PFSK-1 (cell line): ENCODE measurements around the gene CRADD.

Experiments used
- FOXP2 ChIP-seq: optimal IDR thresholded peaks from 2 replicates; pipeline ENCODE3; 2011; ENCODE audit warnings: borderline replicate concordance, control low read depth, inconsistent platforms; ENCODE audit not compliant: insufficient read depth; ENCODE audit errors: extremely low read length, extremely low read depth
- POLR2AphosphoS5 ChIP-seq: IDR thresholded peaks from 2 replicates; pipeline ENCODE4 v1.6.1; 2012; ENCODE audit warnings: low read depth, mild to moderate bottlenecking, control low read depth, low read length, moderate library complexity
- REST ChIP-seq, 2 experiments: IDR thresholded peaks; 2 replicates each; pipeline versions ENCODE4 v1.6.1 to v1.8.0; 2011 to 2012; ENCODE audit warnings: low read depth in 2 of 2, low read length in 2 of 2, control low read depth in 1 of 2, inconsistent platforms in 1 of 2, mild to moderate bottlenecking in 1 of 2, moderate library complexity in 1 of 2; ENCODE audit not compliant: insufficient read depth in 1 of 2
- SIN3A ChIP-seq: IDR thresholded peaks from 2 replicates; pipeline ENCODE4 v1.6.1; 2012; ENCODE audit warnings: mild to moderate bottlenecking, low read length, moderate library complexity, borderline replicate concordance; ENCODE audit not compliant: insufficient read depth
- TAF1 ChIP-seq: IDR thresholded peaks from 2 replicates; pipeline ENCODE4 v1.6.1; 2012; ENCODE audit warnings: low read length, control low read depth, borderline replicate concordance; ENCODE audit not compliant: insufficient read depth

Gene CRADD

GRCh38 chr12:93922583-93923006 lies 245.4 kb downstream of the CRADD start:
- TF ChIP-seq REST (IDR thresholded peaks at IDR 0.05; ENCODE audit: insufficient read depth in 1 of 2, low read depth in 2 of 2, low read length in 2 of 2) = no peak
- TF ChIP-seq TAF1 = no peak
- TF ChIP-seq POLR2AphosphoS5 = no peak
- no peak for TF ChIP-seq SIN3A
- TF ChIP-seq FOXP2 = no peak

- no peak for TF ChIP-seq REST (IDR thresholded peaks at IDR 0.05; ENCODE audit: insufficient read depth in 1 of 2, low read depth in 2 of 2, low read length in 2 of 2)
- no peak for TF ChIP-seq SIN3A
- no peak for TF ChIP-seq FOXP2
- no peak for TF ChIP-seq TAF1
- no peak for TF ChIP-seq POLR2AphosphoS5
Measured at GRCh38 chr12:93924367-93924766, 247.2 kb downstream of the CRADD start.

- TF ChIP-seq POLR2AphosphoS5 = no peak
- TF ChIP-seq FOXP2 = no peak
- no peak for TF ChIP-seq REST (IDR thresholded peaks at IDR 0.05; ENCODE audit: insufficient read depth in 1 of 2, low read depth in 2 of 2, low read length in 2 of 2)
- TF ChIP-seq TAF1 = no peak
- TF ChIP-seq SIN3A = no peak
Measured at GRCh38 chr12:93925585-93926205, 248.5 kb downstream of the CRADD start.

- TF ChIP-seq POLR2AphosphoS5 (no peak), REST (IDR thresholded peaks at IDR 0.05; ENCODE audit: insufficient read depth in 1 of 2, low read depth in 2 of 2, low read length in 2 of 2) (no peak), SIN3A (no peak), FOXP2 (no peak), TAF1 (no peak)
Measured at GRCh38 chr12:93926237-93926636, 249.1 kb downstream of the CRADD start.

GRCh38 chr12:93937812-93938211 lies 260.6 kb downstream of the CRADD start:
- TF ChIP-seq TAF1 (no peak), REST (IDR thresholded peaks at IDR 0.05; ENCODE audit: insufficient read depth in 1 of 2, low read depth in 2 of 2, low read length in 2 of 2) (no peak), SIN3A (no peak), POLR2AphosphoS5 (no peak), FOXP2 (no peak)
